OCI-LY7 (cell line): ENCODE results near the gene TPM1. TPM values are rescaled to one million over a fixed set of nuclear protein-coding genes. Genes with fewer than 3 reads are reported as not detected.

Experiments
- BruUV-seq: library from RNA; stranded (reverse); fragments of 400-500 nt; replicated peaks from 2 replicates; lab custom pipeline; 2021; lab: Mats Ljungman, UMichigan
- CTCF ChIA-PET: fragments of 300-600 bp; sonication (Branson Sonifier 250); formaldehyde crosslinking; loops from one replicate; lab custom pipeline; 2022; ENCODE audit warnings: antibody characterized with exemption; ENCODE audit not compliant: unreplicated experiment; lab: Charles Lee
- POLR2A ChIA-PET: fragments of 300-600 bp; sonication (Branson Sonifier 250); formaldehyde crosslinking; loops from one replicate; lab custom pipeline; 2022; ENCODE audit warnings: antibody characterized with exemption; lab: Charles Lee
- DNase-seq: peaks from one replicate; pipeline ENCODE4 v3.0.0-alpha.2; 2015; ENCODE audit warnings: low spot score
- H2AFZ ChIP-seq: fragments of 200-600 bp; sonication (generic), shearing (Covaris generic); 2 replicates; pipeline ENCODE4 v1.6.1; 2014; ENCODE audit warnings: mild to moderate bottlenecking, antibody characterized with exemption, low read length, moderate library complexity
- H3K27ac ChIP-seq: fragments of 200-600 bp; sonication (generic); 2 replicates; pipeline ENCODE4 v1.5.1; 2014; ENCODE audit warnings: mixed run types, low read depth, mild to moderate bottlenecking, moderate library complexity, low read length, inconsistent platforms; ENCODE audit not compliant: poor library complexity, severe bottlenecking
- H3K36me3 ChIP-seq: fragments of 200-600 bp; sonication (generic); 2 replicates; pipeline ENCODE4 v1.6.1; 2014; ENCODE audit warnings: mild to moderate bottlenecking, antibody characterized with exemption, low read length, moderate library complexity, mixed read lengths; ENCODE audit not compliant: insufficient read depth
- H3K4me1 ChIP-seq: fragments of 200-600 bp; sonication (generic); 2 replicates; pipeline ENCODE4 v1.5.1; 2014; ENCODE audit warnings: mild to moderate bottlenecking, low read length; ENCODE audit not compliant: insufficient read depth, poor library complexity, severe bottlenecking
- H3K4me2 ChIP-seq: fragments of 200-600 bp; sonication (generic); 2 replicates; pipeline ENCODE4 v1.6.1; 2014; ENCODE audit warnings: mild to moderate bottlenecking, low read length
- H3K4me3 ChIP-seq: fragments of 200-600 bp; sonication (generic); 2 replicates; pipeline ENCODE4 v1.5.1; 2014; ENCODE audit warnings: mild to moderate bottlenecking, low read depth, low read length; ENCODE audit not compliant: poor library complexity, severe bottlenecking
- H3K79me2 ChIP-seq: fragments of 200-600 bp; sonication (generic); 2 replicates; pipeline ENCODE4 v1.6.1; 2016; ENCODE audit warnings: low read depth, mild to moderate bottlenecking, low read length, moderate library complexity, mixed read lengths; ENCODE audit not compliant: insufficient read depth
- H3K9me2 ChIP-seq: fragments of 200-600 bp; sonication (generic); 2 replicates; pipeline ENCODE4 v1.6.1; 2016; ENCODE audit warnings: mild to moderate bottlenecking, low read length, mixed read lengths; ENCODE audit not compliant: insufficient read depth
- H3K9me3 ChIP-seq: fragments of 200-600 bp; sonication (generic); 2 replicates; pipeline ENCODE4 v1.6.1; 2014; ENCODE audit warnings: mild to moderate bottlenecking, mixed run types, low read length, mixed read lengths
- H4K20me1 ChIP-seq: fragments of 200-600 bp; sonication (generic); 2 replicates; pipeline ENCODE4 v1.6.1; 2014; ENCODE audit warnings: mild to moderate bottlenecking, antibody characterized with exemption, low read length, moderate library complexity, mixed read lengths; ENCODE audit not compliant: insufficient read depth
- CTCF ChIP-seq: fragments of 200-600 bp; sonication (generic); conservative IDR thresholded peaks from 2 replicates; pipeline ENCODE4 v1.5.1; 2014; ENCODE audit warnings: mild to moderate bottlenecking, antibody characterized with exemption, low read length, moderate library complexity, mixed read lengths
- EZH2phosphoT487 ChIP-seq: fragments of 200-600 bp; sonication (generic); IDR thresholded peaks from 2 replicates; pipeline ENCODE4 v1.6.1; 2018; ENCODE audit warnings: low read depth, borderline replicate concordance, mild to moderate bottlenecking, mixed run types, antibody characterized with exemption, low read length, moderate library complexity, mixed read lengths
- intact Hi-C: fragments of 100-400 bp; cut with micrococcal nuclease; formaldehyde crosslinking; loops from one replicate; pipeline ENCODE4 v1.10.0; 2022; ENCODE audit not compliant: unreplicated experiment
- total RNA-seq, 2 experiments: library from RNA; depleted of rRNA in 1 of 2; stranded (reverse); fragments of >200 nt in 1 of 2; shearing (Covaris generic) in 1 of 2; gene quantifications; 2 replicates each; pipeline ENCODE4 v1.2.3, GENCODE V29; 2014 to 2022

Gene TPM1
- total RNA-seq, 2 experiments from 2014 or later = 19.3 to 19.9 TPM

- Histone ChIP-seq H3K4me2 (no peak overlapping the region), H3K9me2 (no peaks in the 10 kb centered on the region), H3K79me2 (no peaks in the 10 kb centered on the region), H3K9me3 (no peaks in the 10 kb centered on the region), H2AFZ (no peak overlapping the region), H3K27ac (no peak overlapping the region), H4K20me1 (no peaks in the 10 kb centered on the region), H3K4me1 (no peaks in the 10 kb centered on the region), H3K4me3 (no peak overlapping the region), H3K36me3 (no peaks in the 10 kb centered on the region)
- POLR2A ChIA-PET = no interaction called here
- TF ChIP-seq CTCF (no peak), EZH2phosphoT487 (no peak)
- CTCF ChIA-PET = no interaction called here
- intact Hi-C loops = no loop called here
- no peak for DNase-seq
- BruUV-seq = no TSS peak
These were observed 34.1 kb upstream of the TPM1 start for GRCh38 chr15:63008333-63009049.

GRCh38 chr15:63010386-63010785 lies 32.2 kb upstream of the TPM1 start:
- BruUV-seq = no TSS peak
- DNase-seq = no peak

More at GRCh38 chr15:63010386-63010785, 32.2 kb upstream of the TPM1 start:
- no peak overlapping the region for H3K4me2 ChIP-seq
- no peak overlapping the region for H3K4me3 ChIP-seq
- H4K20me1 ChIP-seq = no peaks in the 10 kb centered on the region
- no peak overlapping the region for H3K27ac ChIP-seq
- no peaks in the 10 kb centered on the region for H3K36me3 ChIP-seq
- ChIA-PET CTCF (no interaction called here), POLR2A (interaction anchor here (0.7 kb wide), 1 partner anchor 81 kb away, joined by 3 read pairs; no protein-coding TSS in a partner anchor)
- TF ChIP-seq CTCF (no peak), EZH2phosphoT487 (no peak)
- no peaks in the 10 kb centered on the region for H3K9me3 ChIP-seq
- intact Hi-C loops = no loop called here
- H3K9me2 ChIP-seq = no peaks in the 10 kb centered on the region
- no peaks in the 10 kb centered on the region for H3K4me1 ChIP-seq
- no peaks in the 10 kb centered on the region for H3K79me2 ChIP-seq
- H2AFZ ChIP-seq = no peak overlapping the region
